ENCODE measurements around the gene SMNDC1.

Gene SMNDC1

DNA sequence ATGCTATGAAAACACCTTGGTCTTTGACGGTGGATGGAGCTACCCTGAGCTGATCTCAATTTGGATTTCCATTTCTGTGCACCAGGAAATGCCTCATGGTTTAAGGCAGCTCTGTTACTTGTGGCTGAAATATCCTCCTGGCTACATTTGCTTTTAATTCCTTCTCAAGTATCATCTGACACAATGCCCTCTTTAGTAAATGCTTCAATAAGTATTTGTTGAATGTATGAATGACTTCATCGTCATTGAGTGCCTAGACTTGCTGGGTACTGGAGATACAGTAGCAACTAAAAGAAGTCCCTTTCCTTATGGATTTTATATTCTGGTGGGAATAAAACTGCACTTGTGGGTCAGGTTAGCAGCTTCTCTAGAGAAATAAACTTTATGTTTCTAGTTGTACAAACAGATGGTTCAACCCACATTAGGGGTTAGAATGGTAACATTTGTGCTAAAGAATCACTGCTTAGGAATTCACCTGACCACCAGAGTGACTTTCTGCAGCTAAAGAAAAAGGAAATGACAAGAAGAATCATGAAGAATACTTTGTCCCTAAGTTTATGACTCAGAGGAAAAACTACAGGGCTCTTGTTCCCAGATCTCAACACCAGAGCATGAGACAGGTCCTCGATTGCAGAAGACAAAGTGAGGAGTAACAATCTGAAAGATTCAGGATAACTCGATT lies 21.8 kb upstream of the SMNDC1 start:
- no peak for DNase-seq

- no peak for DNase-seq
Observed at GRCh38 chr10:110324805-110325280, 20.1 kb upstream of the SMNDC1 start.

DNA sequence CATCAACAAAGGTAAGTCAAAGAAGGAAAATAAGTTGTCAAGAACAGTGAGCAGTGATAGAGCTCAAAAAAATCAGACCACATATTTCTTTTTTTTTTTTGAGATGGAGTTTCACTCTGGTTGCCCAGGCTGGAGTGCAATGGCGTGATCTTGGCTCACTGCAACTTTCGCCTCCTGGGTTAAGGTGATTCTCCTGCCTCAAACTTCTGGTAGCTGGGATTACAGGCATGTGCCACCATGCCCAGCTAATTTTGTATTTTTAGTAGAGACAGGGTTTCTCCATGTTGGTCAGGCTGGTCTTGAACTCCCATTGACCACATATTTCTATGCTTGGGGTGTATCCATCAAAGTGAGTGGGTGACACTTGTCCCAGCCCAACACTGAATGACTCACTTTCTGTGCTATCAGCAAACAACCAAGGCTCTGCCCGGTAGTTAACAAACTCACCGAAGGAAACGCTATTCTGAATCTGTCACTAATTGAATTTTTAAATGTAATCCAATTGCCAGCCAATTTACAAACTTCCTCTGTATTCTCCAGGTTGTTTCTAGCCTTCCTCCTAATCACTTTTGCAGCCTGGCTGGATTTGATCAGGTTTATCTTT lies 19.6 kb upstream of the SMNDC1 start:
- no peak for DNase-seq

- peak; percentile 92 for DNase-seq
Observed at GRCh38 chr10:110323503-110323902, 18.8 kb upstream of the SMNDC1 start.

DNA sequence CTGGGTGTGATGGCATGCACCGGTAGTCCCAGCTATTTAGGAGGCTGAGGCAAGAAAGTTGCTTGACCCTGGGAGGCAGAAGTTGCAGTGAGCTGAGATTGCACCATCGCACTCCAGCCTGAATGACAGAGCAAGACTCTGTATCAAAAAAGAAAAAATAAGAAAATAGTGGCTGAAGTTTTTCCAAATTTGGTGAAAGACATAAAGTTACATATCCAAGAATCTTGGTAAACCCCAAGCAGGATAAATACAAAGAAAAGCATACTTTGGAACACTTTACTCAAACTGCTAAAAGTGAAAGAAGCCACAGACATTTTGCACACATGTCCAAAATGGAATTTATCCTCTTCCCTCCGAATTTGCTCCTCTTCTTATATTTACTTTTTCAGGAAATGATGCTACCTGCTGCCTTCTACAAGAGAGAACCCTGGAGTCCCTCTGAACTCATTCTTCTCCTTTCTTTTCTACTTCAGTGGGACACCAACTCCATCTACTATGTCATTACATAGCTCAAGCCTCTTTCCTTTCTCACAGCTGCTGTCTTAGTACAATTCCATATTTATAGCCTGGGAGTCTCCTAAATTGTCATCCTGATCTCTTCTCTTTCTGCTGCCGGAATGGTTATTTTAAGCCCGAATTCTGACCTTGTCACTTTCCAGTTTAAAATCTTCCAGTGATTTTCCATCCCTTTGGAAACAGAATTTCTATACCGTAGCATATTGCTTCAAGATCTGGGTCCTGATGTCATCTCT lies 17.3 kb upstream of the SMNDC1 start:
- DNase-seq, result no peak

DNA sequence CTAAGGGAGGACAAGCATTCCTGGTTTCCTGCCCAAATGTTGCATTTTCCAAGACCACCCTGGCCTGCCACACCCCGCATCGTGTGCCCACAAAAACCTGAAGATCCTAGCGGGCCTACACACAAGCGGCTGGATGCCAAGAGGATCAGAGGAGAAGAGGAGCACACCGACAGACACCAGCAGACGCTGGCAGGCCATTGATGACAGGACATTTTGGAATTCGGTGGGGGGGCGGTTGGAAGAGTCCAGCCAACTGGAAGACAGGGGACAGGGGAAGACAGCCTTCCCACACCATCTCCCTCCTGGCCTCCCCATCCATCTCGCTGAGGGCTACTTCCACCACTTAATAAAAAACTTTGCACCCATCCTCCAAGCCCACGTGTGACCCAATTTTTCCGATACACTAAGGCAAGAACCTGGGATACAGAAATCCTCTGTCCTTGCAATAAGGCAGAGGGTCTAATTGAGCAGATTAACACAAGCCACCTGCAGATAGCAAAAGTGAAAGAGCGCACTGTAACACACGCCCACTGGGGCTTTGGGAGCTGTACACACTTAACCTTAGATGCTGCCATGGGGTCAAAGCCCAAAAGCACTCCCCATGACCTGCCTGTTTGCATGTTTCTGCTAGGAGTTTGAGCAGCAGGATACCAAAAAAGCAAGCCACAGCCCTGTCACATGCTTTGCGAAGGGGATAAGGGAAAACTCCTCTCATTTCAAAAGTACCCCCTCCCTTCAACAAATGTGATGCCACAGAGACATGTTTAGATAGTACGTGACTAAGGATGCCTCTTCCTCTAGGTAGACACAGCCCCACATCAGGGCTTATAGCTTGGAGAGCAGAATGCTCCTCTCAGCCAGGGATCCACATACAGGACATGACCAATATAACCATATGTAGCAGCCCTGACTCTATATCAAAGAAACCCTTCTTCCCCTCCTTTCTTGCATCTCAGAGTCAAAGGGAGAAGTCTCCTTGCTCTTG lies 13.4 kb upstream of the SMNDC1 start:
- no peak for DNase-seq

GRCh38 chr10:110313674-110314073 lies 9.0 kb upstream of the SMNDC1 start:
- DNase-seq, result no peak

DNA sequence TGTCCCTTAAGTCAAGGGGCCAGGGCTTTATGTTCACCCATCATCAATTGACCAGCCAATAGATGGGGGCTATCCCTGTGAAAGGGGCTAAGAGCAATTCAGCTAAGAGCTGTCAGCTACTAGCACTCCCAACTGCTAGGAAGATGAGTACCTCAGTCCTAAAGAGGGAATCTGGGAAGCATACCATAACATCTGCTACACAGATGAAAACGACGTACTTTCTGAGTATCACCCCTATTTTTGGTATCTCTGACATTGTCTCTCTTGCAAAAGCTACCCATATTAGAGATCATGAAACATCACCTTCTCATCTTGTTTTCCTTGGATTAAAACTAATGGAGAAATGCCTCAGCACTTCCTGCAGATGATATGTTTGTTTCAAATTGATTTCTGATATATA lies 7.5 kb upstream of the SMNDC1 start:
- DNase-seq, result no peak

DNA sequence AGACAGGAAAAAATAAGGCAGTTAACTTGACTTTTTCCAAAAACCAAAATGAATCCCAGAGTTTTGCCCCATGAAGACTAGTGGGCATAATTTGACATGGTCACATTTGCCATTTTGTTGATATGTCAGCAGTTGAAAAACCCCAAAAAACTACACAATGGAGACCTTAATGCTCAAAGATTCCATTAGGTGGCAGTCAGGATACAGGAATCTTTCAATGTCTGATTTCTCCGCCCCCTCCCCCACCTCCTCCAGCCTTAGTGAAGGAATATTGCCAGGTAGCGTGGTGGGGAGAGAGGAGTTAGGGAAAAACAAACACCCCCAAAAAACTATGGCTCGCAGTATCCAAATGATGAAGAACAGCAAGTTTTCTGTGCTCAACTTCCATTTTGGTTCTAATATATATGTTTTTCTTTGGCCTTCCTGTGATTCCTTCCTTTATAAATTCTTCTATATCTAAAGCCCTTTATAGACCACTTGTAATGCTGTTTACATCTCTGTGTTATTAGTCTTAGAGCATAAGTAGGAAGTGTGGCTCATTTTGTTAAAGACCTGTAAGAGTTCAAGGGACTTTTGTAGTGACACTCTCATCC lies 6.7 kb upstream of the SMNDC1 start:
- DNase-seq, result peak; percentile 29

DNA sequence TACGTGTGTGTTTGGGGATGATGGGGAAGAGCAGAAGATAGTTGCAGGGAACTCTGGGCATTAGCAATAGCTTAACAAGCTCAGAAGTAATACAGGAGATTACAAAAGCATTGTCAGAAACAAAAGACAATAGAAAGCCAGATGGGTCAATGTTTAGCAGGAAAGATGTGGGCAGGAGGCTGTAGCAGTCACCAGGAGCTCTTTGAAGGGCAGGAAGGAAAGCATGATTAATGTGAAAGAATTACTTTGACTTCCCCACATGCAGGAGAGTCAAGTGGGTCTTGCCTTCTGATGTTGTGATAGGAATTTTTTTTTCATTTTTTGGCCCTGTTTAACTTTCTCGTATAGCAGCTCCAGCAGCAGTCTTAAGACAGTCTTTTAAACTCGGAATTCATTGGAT lies 6.0 kb upstream of the SMNDC1 start:
- no peak for DNase-seq

DNA sequence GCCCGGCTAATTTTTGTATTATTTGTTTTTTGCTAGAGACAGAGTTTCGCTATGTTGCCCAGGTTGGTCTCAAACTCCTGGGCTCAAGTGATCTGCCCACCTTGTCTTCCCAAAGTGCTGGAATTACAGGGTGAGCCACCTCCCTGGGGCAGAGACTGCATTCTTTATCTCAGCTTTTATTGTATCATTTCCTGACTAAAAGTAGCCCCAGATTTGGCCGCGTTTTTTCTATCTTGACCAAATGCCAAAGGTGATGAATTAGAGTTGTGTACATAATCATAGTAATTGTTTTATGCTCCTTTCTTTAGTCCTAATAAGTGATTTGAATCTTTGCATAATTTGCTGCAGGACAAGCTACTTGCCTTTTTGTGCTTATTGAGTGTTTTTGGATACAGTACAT lies 3.1 kb upstream of the SMNDC1 start:
- DNase-seq, result peak; percentile 45

- DNase-seq, result no peak
Observed at GRCh38 chr10:110306452-110306768, 1.7 kb upstream of the SMNDC1 start.

DNA sequence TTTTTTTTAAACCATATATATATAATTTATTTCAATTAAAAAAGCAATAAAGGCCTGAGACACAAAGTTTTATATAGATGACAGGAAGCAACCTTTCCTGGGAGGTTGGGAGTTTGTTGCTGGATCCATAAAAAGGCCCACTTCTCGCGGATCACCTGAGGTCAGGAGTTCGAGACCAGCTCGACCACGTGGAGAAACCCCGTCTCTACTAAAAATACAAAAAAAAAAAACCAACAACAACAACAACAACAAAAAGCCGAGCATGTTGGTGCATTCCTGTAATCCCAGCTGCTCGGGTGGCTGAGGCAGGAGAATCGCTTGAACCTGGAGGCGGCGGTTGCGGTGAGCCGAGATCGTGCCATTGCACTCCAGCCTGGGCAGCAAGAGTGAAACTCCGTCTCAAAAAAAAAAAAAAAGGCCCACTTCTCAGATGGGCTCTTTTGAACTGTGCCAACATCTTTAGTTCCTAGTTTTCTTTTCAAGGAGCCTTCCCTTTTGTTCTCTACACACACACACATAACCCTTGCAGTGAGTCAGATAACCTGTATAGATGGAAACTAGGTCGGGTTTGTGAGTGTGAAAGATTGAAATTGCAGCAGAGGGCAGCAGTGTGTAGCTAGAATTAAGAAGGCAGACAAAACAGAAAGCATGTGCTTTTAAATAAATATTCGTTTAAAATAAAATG lies 1.2 kb upstream of the SMNDC1 start:
- DNase-seq, result peak; percentile 74

GRCh38 chr10:110304394-110304779 lies 333 bp downstream of the SMNDC1 start:
- DNase-seq, result no peak

GRCh38 chr10:110303681-110304080 lies 1.0 kb downstream of the SMNDC1 start:
- DNase-seq, result no peak

- no peak for DNase-seq
Observed at GRCh38 chr10:110300486-110300986, 4.2 kb downstream of the SMNDC1 start.

- DNase-seq, result no peak
Observed at GRCh38 chr10:110296966-110297365, 7.8 kb downstream of the SMNDC1 start.

DNA sequence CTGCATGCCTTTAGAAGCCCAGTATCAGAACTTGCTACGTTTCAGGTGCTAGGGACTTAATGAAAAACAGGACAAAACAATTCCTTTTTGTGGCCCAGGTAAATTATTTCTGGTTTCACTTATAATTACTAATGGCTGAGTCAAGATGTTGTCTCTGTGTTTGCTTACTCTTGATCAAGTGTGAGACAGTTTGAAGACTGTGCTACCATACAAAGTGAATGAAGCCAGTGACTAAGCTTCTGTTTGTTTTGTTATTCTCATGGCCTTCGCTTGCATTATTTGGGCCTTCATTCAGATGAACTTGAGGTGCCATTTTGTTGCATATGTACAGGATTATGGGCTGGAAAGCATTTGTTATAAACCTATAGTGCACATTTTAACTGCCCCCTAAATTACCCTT lies 17.9 kb downstream of the SMNDC1 start:
- DNase-seq, result no peak

DNA sequence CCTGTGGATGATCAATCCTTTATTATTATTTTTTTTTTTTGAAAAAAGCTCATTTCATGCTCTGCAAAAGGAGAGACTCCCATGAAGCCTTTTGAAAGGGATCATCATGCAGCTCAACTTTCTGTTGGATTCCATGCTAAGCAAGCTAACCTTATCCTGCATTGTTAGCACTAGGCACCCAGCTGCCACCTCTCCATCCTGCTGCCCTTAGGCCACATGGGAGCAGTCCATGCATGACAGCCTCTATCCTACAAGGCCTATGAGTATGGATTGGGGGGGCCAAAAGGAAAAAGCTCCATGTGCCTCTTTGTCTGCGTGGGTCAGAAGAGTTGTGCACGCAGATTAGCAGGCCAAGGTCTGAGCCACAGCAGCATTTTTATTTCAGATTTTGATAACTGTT lies 19.2 kb downstream of the SMNDC1 start:
- DNase-seq, result no peak

DNA sequence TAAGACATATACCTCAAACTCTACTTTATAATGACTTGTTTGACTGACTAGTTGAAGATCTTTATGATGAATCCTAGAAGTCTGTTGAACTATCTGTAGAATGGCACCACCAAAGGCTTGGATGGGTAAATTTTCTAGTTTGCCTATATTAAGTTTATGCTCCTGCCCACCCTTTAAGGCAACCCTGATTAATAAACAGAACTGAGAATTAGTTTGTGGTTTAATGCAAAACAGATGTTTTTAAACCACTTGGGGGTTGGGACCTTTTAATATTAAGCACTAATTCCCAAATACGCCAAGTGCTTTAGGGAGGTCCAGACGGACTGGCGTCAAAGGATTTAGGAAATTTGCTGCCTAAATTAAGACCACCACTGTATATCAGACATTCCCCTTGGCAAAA lies 20.5 kb downstream of the SMNDC1 start:
- DNase-seq, result no peak

DNA sequence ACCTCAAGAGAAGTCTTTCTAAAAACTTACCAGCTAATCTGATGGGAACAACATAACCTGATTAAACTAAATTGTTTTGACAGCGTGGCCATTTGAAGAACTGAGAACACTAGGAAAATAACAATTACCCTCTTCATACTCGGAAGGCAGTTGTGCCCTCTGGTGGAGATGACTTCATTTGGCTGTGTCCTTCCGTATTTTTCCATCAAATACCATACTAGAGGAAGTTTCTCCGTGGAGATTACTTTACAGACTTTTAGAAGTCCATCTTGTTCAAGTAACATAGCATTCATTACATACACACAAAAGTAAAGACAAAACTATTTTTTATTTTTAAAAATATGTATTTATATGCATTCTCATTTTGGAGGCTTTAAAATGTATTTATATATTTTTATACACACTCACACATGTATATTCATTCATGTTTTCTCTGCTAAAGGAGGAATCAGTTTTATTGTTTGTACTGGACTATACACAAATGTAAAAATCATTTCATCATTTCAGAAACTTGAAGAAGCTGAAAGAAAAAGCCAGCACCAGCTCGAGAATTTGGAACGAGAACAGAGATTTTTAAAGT lies 25.2 kb downstream of the SMNDC1 start:
- DNase-seq, result peak; percentile 14

Measured in NCI-H226 (cell line).